Renal pelvis (tissue), 4 donors: ENCODE measurements around the gene EML6. TPM values are rescaled to one million over a fixed set of nuclear protein-coding genes. Genes with fewer than 3 reads are reported as not detected.

ENCODE experiments used
- DNase-seq: peaks from one replicate; pipeline ENCODE4 v3.0.0-alpha.2; 2013
- polyA plus RNA-seq, 3 donors: library from polyadenylated mRNA; unstranded; fragments of 120-200 nt; gene quantifications; one replicate each; pipeline ENCODE4 v1.2.1, GENCODE V29; 2013; ENCODE audit not compliant: insufficient read length in 3 of 3

Gene EML6
- polyA plus RNA-seq, 3 donors: 11.8 to 21.9 (median 18.5) TPM

GRCh38 chr2:54704688-54705605 lies 18.5 kb upstream of the EML6 start:
- DNase-seq: peak; percentile 58

GRCh38 chr2:54706622-54707021 lies 16.8 kb upstream of the EML6 start:
- no peak for DNase-seq

- no peak for DNase-seq
Measured at GRCh38 chr2:54708584-54709335, 14.7 kb upstream of the EML6 start.

GRCh38 chr2:54709336-54709809 lies 14.1 kb upstream of the EML6 start:
- no peak for DNase-seq

GRCh38 chr2:54710216-54710615 lies 13.2 kb upstream of the EML6 start:
- no peak for DNase-seq

- DNase-seq: no peak
Measured at GRCh38 chr2:54712516-54712915, 10.9 kb upstream of the EML6 start.

- DNase-seq: no peak
Measured at GRCh38 chr2:54714996-54715395, 8.5 kb upstream of the EML6 start.

- no peak for DNase-seq
Measured at GRCh38 chr2:54716375-54716774, 7.1 kb upstream of the EML6 start.

GRCh38 chr2:54720563-54720962 lies 2.9 kb upstream of the EML6 start:
- no peak for DNase-seq

GRCh38 chr2:54722641-54723040 lies 821 bp upstream of the EML6 start:
- DNase-seq: no peak

- DNase-seq: no peak
Measured at GRCh38 chr2:54723996-54724559, 616 bp downstream of the EML6 start.

- no peak for DNase-seq
Measured at GRCh38 chr2:54724560-54725342, 1.3 kb downstream of the EML6 start.

- DNase-seq: no peak
Measured at GRCh38 chr2:54725343-54726099, 2.1 kb downstream of the EML6 start.

GRCh38 chr2:54726431-54726830 lies 3.0 kb downstream of the EML6 start:
- DNase-seq: no peak

GRCh38 chr2:54726940-54727339 lies 3.5 kb downstream of the EML6 start:
- no peak for DNase-seq

GRCh38 chr2:54728669-54729120 lies 5.2 kb downstream of the EML6 start:
- no peak for DNase-seq

- no peak for DNase-seq
Measured at GRCh38 chr2:54735636-54736035, 12.2 kb downstream of the EML6 start.

- no peak for DNase-seq
Measured at GRCh38 chr2:54738281-54738680, 14.8 kb downstream of the EML6 start.

- no peak for DNase-seq
Measured at GRCh38 chr2:54740333-54740732, 16.9 kb downstream of the EML6 start.

GRCh38 chr2:54741250-54741649 lies 17.8 kb downstream of the EML6 start:
- DNase-seq: no peak

- no peak for DNase-seq
Measured at GRCh38 chr2:54750040-54750439, 26.6 kb downstream of the EML6 start.
